ENCODE results near the gene GRB10.

GRCh38 chr7:50667338-50667737 is 115.4 kb downstream of the GRB10 start:
- no peak for TF ChIP-seq CTCF (IDR thresholded peaks at IDR 0.05)
- no peak for TF ChIP-seq SMC3 (IDR thresholded peaks at IDR 0.05)
- TF ChIP-seq POLR2A (IDR thresholded peaks at IDR 0.05; ENCODE audit: low read length): no peak
- TF ChIP-seq CEBPB (IDR thresholded peaks at IDR 0.05): no peak
- TF ChIP-seq RFX5 (IDR thresholded peaks at IDR 0.05): no peak
- TF ChIP-seq FOXS1 (CRISPR knock-in tag; IDR thresholded peaks at IDR 0.05): no peak
- TF ChIP-seq TP53 (CRISPR knock-in tag; IDR thresholded peaks at IDR 0.05): no peak
- TF ChIP-seq CHD4 (IDR thresholded peaks at IDR 0.05; ENCODE audit: borderline replicate concordance): no peak
- TF ChIP-seq ZFP36 (IDR thresholded peaks at IDR 0.05; ENCODE audit: borderline replicate concordance, partially characterized antibody): no peak
- no peak for TF ChIP-seq CBX2 (IDR thresholded peaks at IDR 0.05; ENCODE audit: borderline replicate concordance, low read depth)
- no peak for TF ChIP-seq FOSL2 (IDR thresholded peaks at IDR 0.05)
- no peak for TF ChIP-seq FOSL2 (CRISPR knock-in tag; IDR thresholded peaks at IDR 0.05)

Measured in A549 (cell line).